ENCODE results near the gene ABCA13. TPM values are rescaled to one million over a fixed set of nuclear protein-coding genes. Genes with fewer than 3 reads are reported as not detected.

The ABCA13 gene
- total RNA-seq, 1 donor from 2014 or later: 2.2 TPM

- ATAC-seq (peak; percentile 37 to 70), DNase-seq (no peak)
- no peak overlapping the region for H3K4me3 ChIP-seq
- no peaks in the 10 kb centered on the region for H3K4me1 ChIP-seq
- no peak overlapping the region for H3K27ac ChIP-seq
- no peaks in the 10 kb centered on the region for H3K27me3 ChIP-seq (ENCODE audit: low read depth)
- H3K9me3 ChIP-seq: no peaks in the 10 kb centered on the region
- intact Hi-C loops (cut with DNase I): no loop called here
- no peak for TF ChIP-seq CTCF (IDR thresholded peaks at IDR 0.05)
- no peaks in the 10 kb centered on the region for H3K36me3 ChIP-seq
These were observed 520.5 kb downstream of the ABCA13 start for GRCh38 chr7:48691788-48692187.

Other genes with a start within 250 kb of the ABCA13 start
- gene PKD1L1, start 223.0 kb upstream of the ABCA13 start, total RNA-seq: 0.59 TPM
- gene HUS1, start 191.8 kb upstream of the ABCA13 start, total RNA-seq: 39.2 TPM
- gene SUN3, start 142.4 kb upstream of the ABCA13 start, total RNA-seq: not detected
- gene C7orf57, start 135.9 kb upstream of the ABCA13 start, total RNA-seq: 1.6 TPM
- 61.0 TPM for gene UPP1, start 82.2 kb upstream of the ABCA13 start, total RNA-seq